ENCODE data around the gene KRTAP5-4. TPM values are rescaled to one million over a fixed set of nuclear protein-coding genes. Genes with fewer than 3 reads are reported as not detected.
A peak's percentile ranks its signal among the peaks of the same experiment; 100 is the strongest.
"Not testable (repeated sequence)": the region's sequence is repeated elsewhere in the genome, so short reads cannot be mapped to it uniquely, and the experiment has no call there.

The KRTAP5-4 gene
- total RNA-seq, 1 donor, result not detected

DNA sequence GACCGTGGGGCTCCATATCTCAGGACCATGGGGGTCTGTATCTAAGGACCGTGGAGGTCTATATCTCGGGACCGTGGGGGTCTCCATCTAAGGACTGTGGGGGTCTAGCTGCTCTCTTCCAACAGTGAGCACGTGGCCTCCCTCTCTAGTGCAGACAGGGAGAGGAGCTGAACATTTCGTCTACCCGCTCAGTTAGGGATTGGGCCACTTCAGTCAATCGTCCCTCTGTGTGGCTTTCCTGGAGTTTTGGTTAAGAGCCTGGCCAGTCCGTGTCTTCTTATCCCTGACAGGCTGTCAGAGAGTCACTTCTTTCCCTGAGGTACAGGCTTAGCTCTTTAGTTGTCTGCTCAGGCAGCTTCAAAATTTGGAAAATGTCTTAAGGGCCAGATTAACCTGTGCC lies 40.0 kb downstream of the KRTAP5-4 start:
- no peak overlapping the region for H3K4me3 ChIP-seq (ENCODE audit: low read depth, low read length)
- no peak for DNase-seq (ENCODE audit: low read depth)
- TF ChIP-seq, protein P1, sequence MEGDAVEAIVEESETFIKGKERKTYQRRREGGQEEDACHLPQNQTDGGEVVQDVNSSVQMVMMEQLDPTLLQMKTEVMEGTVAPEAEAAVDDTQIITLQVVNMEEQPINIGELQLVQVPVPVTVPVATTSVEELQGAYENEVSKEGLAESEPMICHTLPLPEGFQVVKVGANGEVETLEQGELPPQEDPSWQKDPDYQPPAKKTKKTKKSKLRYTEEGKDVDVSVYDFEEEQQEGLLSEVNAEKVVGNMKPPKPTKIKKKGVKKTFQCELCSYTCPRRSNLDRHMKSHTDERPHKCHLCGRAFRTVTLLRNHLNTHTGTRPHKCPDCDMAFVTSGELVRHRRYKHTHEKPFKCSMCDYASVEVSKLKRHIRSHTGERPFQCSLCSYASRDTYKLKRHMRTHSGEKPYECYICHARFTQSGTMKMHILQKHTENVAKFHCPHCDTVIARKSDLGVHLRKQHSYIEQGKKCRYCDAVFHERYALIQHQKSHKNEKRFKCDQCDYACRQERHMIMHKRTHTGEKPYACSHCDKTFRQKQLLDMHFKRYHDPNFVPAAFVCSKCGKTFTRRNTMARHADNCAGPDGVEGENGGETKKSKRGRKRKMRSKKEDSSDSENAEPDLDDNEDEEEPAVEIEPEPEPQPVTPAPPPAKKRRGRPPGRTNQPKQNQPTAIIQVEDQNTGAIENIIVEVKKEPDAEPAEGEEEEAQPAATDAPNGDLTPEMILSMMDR (IDR thresholded peaks at IDR 0.05; ENCODE audit: insufficient read depth, low read depth, low read length), result no peak

DNA sequence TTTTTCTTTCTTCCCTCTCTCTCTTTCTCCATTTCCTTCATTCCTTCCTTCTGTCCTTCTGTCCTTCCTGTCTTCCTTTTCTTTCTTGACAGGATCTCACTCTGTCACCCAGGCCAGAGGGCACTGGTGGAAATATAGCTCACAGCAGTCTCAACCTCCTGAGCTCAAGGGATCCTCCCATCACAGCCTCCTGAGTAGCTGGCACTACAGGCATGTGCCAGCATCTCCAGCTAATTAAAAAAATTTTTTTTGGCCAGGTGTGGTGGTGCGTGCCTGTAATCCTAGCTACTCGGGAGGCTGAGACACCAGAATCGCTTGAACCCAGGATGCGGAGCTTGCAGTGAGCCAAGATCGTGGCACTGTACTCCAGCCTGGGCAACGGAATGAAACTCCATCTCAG lies 45.1 kb downstream of the KRTAP5-4 start:
- no peak for DNase-seq (ENCODE audit: low read depth)
- no peak overlapping the region for H3K4me3 ChIP-seq (ENCODE audit: low read depth, low read length)
- TF ChIP-seq, protein P1 (IDR thresholded peaks at IDR 0.05; ENCODE audit: insufficient read depth, low read depth, low read length), result no peak

DNA sequence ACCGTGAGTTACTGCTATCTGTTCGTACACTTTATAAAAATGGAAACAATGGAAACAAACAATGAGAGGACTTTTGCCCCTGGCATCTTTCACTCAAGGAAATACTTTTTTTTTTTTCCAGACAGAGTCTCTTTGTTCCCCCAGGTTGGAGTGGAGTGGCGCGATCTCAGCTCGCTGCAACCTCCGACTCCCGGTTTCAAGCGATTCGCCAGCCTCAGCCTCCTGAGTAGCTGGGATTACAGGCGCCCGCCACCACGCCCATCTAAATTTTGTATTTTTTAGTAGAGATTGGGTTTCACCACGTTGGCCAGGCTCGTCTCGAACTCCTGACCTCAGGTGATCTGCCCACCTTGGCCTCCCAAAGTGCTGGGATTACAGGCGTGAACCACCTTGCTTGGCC lies 46.2 kb downstream of the KRTAP5-4 start:
- not testable (repeated sequence) for H3K4me3 ChIP-seq (ENCODE audit: low read depth, low read length); DNase-seq (ENCODE audit: low read depth)

DNA sequence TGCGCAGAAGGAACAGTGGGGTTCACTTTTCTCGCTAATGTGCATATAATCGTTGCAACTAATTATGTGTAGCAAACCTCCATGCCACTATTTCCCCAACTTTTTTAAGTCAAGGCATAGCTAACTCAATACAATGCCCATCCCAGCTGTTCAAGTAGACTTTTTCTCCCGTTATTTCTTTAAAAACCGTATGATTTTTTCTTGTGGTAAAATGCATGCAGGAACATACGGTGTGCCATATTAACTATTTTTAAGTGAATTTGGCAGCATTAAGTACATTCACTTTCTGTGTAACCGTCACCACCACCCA lies 47.0 kb downstream of the KRTAP5-4 start:
- TF ChIP-seq, protein P1 (IDR thresholded peaks at IDR 0.05; ENCODE audit: insufficient read depth, low read depth, low read length), result no peak
- no peak for DNase-seq (ENCODE audit: low read depth)
- H3K4me3 ChIP-seq (ENCODE audit: low read depth, low read length), result no peak overlapping the region

DNA sequence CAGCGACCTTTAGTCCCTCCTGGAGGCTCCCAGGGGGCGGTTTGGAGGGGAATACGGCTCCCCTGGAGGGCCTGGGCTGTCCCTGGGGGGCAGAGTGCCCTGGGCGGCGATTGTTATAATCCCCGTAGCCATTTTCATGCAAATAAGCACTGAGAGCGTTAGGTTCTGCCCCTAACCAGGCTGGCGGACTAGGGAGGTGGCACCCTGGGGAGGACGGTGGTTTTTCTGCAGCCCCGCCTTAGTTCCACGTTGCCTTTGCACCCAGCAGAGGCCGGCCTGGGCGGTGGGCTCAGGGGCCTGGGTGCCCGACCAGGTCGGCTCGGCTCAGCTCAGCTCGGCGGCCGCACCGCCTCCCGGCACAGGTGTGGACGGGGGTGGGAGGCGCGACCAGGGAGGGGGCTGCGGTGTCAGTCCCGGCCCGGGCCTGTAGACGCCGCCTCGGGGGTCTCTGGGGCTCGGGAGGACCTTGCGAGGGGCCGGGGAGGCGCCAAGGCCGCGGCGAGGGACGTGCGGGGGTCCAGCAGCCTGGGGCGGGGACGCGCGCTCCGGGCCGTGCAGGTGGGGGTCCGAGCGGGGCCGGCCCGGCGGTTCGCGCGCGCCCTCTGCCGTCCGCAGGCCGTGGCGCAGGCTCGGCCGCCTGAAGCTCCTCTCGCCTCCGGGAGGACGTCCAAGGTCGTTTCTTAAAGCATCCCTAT lies 47.6 kb downstream of the KRTAP5-4 start:
- no peak overlapping the region for H3K4me3 ChIP-seq (ENCODE audit: low read depth, low read length)
- DNase-seq (ENCODE audit: low read depth), result peak; percentile 39
- TF ChIP-seq, protein P1 (IDR thresholded peaks at IDR 0.05; ENCODE audit: insufficient read depth, low read depth, low read length), result peak; percentile 64

DNA sequence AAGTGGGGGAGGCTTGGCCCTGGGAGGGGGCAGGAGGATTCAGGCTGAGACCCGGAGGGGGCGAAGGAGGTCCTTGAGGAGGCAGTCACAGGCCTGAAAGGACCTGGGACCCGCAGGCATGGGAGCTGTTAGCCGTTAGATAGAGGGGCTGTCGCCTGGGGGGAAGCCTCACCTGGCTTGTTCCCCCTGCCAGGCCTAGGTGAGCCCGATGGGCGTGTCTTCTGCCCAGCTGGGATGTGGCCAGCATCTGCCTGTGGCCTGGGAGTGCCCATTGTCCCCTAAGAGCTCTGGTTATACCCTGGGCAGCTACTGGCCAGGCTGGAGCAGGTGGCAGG lies 48.1 kb downstream of the KRTAP5-4 start:
- TF ChIP-seq, protein P1 (IDR thresholded peaks at IDR 0.05; ENCODE audit: insufficient read depth, low read depth, low read length), result no peak
- H3K4me3 ChIP-seq (ENCODE audit: low read depth, low read length), result no peak overlapping the region
- DNase-seq (ENCODE audit: low read depth), result no peak

DNA sequence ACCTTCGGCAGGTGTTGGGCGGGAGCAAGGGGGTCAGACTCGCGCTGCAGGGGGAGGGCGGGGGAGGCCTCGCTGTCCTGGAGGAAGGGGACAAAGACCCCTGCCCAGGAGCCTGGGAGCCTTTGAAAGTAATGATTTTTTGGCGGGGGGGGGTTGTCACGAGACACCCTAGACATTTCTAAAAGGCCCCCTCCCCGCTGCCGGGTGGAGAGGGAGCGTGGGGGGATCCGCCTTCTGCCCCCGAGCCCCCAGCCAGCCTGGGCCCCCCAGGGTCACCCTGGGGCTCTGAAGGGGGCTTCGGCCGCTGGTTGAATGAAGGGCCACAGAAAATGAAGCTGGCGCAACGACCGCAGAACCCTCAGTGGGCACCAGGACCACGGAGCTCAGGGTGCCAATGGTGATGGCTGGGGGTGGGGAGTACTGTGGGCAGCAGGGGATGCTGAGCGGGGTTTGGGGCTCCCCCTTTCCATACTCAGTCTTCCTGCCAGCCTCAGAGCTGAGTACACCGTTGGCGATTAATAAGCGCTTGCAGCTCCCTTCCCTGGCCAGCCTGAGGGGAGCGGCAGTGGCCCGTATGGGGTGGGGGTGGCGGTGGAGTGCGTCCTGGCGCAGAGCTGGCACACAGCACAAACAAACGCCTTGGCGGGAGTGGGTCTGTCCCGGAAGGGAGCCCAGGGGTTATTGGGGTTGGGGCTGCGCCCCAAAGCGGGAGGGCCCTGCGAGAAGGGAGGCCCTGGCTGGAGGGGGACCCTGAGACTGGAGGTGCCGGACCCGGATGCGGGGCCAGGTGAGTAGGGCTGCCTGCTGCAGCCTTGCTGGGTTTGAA lies 48.6 kb downstream of the KRTAP5-4 start:
- TF ChIP-seq, protein P1 (IDR thresholded peaks at IDR 0.05; ENCODE audit: insufficient read depth, low read depth, low read length), result no peak

More for the DNA sequence above, 48.6 kb downstream of the KRTAP5-4 start:
- DNase-seq (ENCODE audit: low read depth), result no peak
- no peak overlapping the region for H3K4me3 ChIP-seq (ENCODE audit: low read depth, low read length)

All from fibroblast of villous mesenchyme (primary cell).